ENCODE measurements around the gene MCCD1.
A peak's percentile ranks its signal among the peaks of the same experiment; 100 is the strongest.

DNA sequence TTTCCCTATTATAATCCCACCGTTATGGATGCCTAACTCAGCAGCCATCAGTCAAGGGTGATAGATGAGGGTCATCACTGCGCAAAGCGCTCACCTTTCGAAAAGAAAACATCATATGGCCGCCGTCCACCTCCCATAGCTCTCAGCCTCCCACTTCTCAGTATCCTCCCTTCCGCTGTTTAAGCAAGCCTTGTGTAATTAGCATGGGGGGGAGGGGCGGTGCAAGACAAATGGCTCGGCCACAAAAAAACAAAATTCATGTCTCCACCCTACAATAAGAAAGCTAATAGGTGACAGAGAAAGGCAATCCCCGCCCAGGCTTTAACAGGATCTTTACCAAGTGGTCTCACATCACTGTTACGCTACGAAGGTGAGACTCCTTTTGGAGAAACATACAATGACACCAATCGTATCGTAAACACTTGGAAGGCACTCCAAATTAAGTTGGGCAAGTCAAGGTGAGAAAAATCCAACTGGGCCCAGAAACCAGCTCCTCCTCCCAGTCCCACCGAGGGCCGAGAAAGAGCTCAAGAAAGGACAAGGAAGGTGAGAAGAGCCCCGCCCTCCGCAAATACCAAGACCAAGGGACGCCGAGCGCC is 12.4 kb downstream of the MCCD1 start:
- no peak for TF ChIP-seq POLR2A (IDR thresholded peaks at IDR 0.05)
- TF ChIP-seq, protein P1, sequence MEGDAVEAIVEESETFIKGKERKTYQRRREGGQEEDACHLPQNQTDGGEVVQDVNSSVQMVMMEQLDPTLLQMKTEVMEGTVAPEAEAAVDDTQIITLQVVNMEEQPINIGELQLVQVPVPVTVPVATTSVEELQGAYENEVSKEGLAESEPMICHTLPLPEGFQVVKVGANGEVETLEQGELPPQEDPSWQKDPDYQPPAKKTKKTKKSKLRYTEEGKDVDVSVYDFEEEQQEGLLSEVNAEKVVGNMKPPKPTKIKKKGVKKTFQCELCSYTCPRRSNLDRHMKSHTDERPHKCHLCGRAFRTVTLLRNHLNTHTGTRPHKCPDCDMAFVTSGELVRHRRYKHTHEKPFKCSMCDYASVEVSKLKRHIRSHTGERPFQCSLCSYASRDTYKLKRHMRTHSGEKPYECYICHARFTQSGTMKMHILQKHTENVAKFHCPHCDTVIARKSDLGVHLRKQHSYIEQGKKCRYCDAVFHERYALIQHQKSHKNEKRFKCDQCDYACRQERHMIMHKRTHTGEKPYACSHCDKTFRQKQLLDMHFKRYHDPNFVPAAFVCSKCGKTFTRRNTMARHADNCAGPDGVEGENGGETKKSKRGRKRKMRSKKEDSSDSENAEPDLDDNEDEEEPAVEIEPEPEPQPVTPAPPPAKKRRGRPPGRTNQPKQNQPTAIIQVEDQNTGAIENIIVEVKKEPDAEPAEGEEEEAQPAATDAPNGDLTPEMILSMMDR (IDR thresholded peaks at IDR 0.05), result peak in 1 of 3 donors; percentile 7
- peak in 1 of 3 donors; percentile 7 for TF ChIP-seq POLR2AphosphoS5 (IDR thresholded peaks at IDR 0.05)
